Measurements from ENCODE around the gene GRM3. TPM values are rescaled to one million over a fixed set of nuclear protein-coding genes. Genes with fewer than 3 reads are reported as not detected.

The GRM3 gene
- not detected in 2 replicates for total RNA-seq

DNA sequence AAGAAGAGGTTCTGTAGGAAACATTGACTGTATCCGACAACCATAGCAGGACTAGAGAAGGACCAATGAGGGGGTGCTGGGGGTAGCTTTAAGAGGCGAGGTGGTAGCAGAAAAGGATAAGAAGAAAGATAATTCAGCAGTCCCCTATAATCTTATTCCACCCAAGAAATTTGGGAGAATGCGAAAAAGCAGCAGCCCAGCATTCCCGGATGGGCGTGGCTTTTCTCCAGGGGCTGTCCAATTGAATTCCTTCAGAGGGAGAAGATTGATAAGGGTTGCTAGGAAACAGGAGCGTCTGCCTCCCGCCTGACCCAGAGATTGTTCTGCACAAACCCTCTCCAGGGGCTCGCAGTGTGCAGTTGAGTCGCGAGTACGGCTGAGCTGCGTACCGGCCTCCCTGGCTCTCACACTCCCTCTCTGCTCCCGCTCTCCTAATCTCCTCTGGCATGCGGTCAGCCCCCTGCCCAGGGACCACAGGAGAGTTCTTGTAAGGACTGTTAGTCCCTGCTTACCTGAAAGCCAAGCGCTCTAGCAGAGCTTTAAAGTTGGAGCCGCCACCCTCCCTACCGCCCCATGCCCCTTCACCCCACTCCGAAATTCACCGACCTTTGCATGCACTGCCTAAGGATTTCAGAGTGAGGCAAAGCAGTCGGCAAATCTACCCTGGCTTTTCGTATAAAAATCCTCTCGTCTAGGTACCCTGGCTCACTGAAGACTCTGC, at the start of gene GRM3:
TSS of gene GRM3 (plus strand) at position 349 of the 721 bp plus-strand sequence. CDS start 121,237 bp downstream, outside the sequence.

Data from dermis lymphatic vessel endothelial cell (primary cell).